GM18511 (cell line): ENCODE data around the gene CSNK2A1.
A peak's percentile ranks its signal among the peaks of the same experiment; 100 is the strongest.
"Not testable (repeated sequence)": the region's sequence is repeated elsewhere in the genome, so short reads cannot be mapped to it uniquely, and the experiment has no call there.

Experiments used
- ATAC-seq: cut with Tn5 transposase; IDR thresholded peaks from one replicate; pipeline ENCODE4 v1.9.1; 2021; ENCODE audit warnings: mild to moderate bottlenecking, moderate library complexity; ENCODE audit not compliant: unreplicated experiment

Gene CSNK2A1

GRCh38 chr20:461254-462198 is 82.1 kb downstream of the CSNK2A1 start:
- peak; percentile 40 for ATAC-seq

GRCh38 chr20:460707-461106 is 82.9 kb downstream of the CSNK2A1 start:
- ATAC-seq = no peak

- ATAC-seq = no peak
These were observed 83.4 kb downstream of the CSNK2A1 start for GRCh38 chr20:460180-460579.

- ATAC-seq = no peak
These were observed 84.8 kb downstream of the CSNK2A1 start for GRCh38 chr20:458776-459175.

- no peak for ATAC-seq
These were observed 88.6 kb downstream of the CSNK2A1 start for GRCh38 chr20:454951-455350.

GRCh38 chr20:452021-452420 is 91.6 kb downstream of the CSNK2A1 start:
- ATAC-seq = not testable (repeated sequence)

- ATAC-seq = no peak
These were observed 97.9 kb downstream of the CSNK2A1 start for GRCh38 chr20:445514-446336.

GRCh38 chr20:444862-445426 is 98.6 kb downstream of the CSNK2A1 start:
- ATAC-seq = no peak

- no peak for ATAC-seq
These were observed 99.5 kb downstream of the CSNK2A1 start for GRCh38 chr20:444117-444516.

- no peak for ATAC-seq
These were observed 100.3 kb downstream of the CSNK2A1 start for GRCh38 chr20:443223-443775.

- ATAC-seq = no peak
These were observed 103.0 kb downstream of the CSNK2A1 start for GRCh38 chr20:440636-441035.

- ATAC-seq = no peak
These were observed 103.4 kb downstream of the CSNK2A1 start for GRCh38 chr20:440148-440547.

GRCh38 chr20:438571-439469 is 104.8 kb downstream of the CSNK2A1 start:
- ATAC-seq = no peak

- no peak for ATAC-seq
These were observed 105.7 kb downstream of the CSNK2A1 start for GRCh38 chr20:437787-438486.

GRCh38 chr20:436476-436875 is 107.1 kb downstream of the CSNK2A1 start:
- no peak for ATAC-seq

GRCh38 chr20:435558-435957 is 108.0 kb downstream of the CSNK2A1 start:
- no peak for ATAC-seq

GRCh38 chr20:434661-435419 is 108.8 kb downstream of the CSNK2A1 start:
- ATAC-seq = no peak

- no peak for ATAC-seq
These were observed 109.4 kb downstream of the CSNK2A1 start for GRCh38 chr20:434221-434620.
